GM13976 (cell line): Measurements from ENCODE around the gene BTC.

Experiments
- DNase-seq: peaks from one replicate; pipeline ENCODE4 v3.0.0; 2012; ENCODE audit warnings: low spot score
- CTCF ChIP-seq: IDR thresholded peaks from 2 replicates; pipeline ENCODE4 v1.5.1; 2012; ENCODE audit warnings: borderline replicate concordance, mild to moderate bottlenecking; ENCODE audit not compliant: insufficient read depth; ENCODE audit errors: extremely low read depth, missing control alignments, control extremely low read depth
- in situ Hi-C: fragments of 300-500 bp; cut with MboI; formaldehyde crosslinking; loops from one replicate; pipeline ENCODE4 v1.12.0; 2022; ENCODE audit warnings: low sequenced_read_pairs, mixed read lengths, inconsistent platforms; ENCODE audit not compliant: unreplicated experiment

Gene BTC

GRCh38 chr4:74790652-74791051 is 3.7 kb downstream of the BTC start:
- DNase-seq: no peak
- no peak for TF ChIP-seq CTCF
- in situ Hi-C loops: no loop called here

GRCh38 chr4:74789518-74789917 is 4.8 kb downstream of the BTC start:
- in situ Hi-C loops: no loop called here
- no peak for DNase-seq
- TF ChIP-seq CTCF: no peak

- in situ Hi-C loops: no loop called here
- DNase-seq: no peak
Measured at GRCh38 chr4:74777531-74777930, 16.8 kb downstream of the BTC start.

GRCh38 chr4:74772783-74773182 is 21.5 kb downstream of the BTC start:
- no peak for DNase-seq
- TF ChIP-seq CTCF: no peak
- in situ Hi-C loops: no loop called here

More at GRCh38 chr4:74777531-74777930, 16.8 kb downstream of the BTC start:
- no peak for TF ChIP-seq CTCF

GRCh38 chr4:74772106-74772505 is 22.2 kb downstream of the BTC start:
- no peak for TF ChIP-seq CTCF
- in situ Hi-C loops: no loop called here
- DNase-seq: no peak

GRCh38 chr4:74770226-74770910 is 24.0 kb downstream of the BTC start:
- in situ Hi-C loops: no loop called here
- DNase-seq: no peak
- TF ChIP-seq CTCF: no peak

- no peak for TF ChIP-seq CTCF
- DNase-seq: no peak
- in situ Hi-C loops: no loop called here
Measured at GRCh38 chr4:74768857-74769525, 25.3 kb downstream of the BTC start.
